HG02759 (cell line): ENCODE measurements around the gene URGCP.
A peak's percentile ranks its signal among the peaks of the same experiment; 100 is the strongest.
"Not testable (repeated sequence)": the region's sequence is repeated elsewhere in the genome, so short reads cannot be mapped to it uniquely, and the experiment has no call there.

ENCODE experiments used
- ATAC-seq: cut with Tn5 transposase; IDR thresholded peaks from one replicate; pipeline ENCODE4 v1.9.1; 2021; ENCODE audit warnings: mild to moderate bottlenecking, moderate library complexity; ENCODE audit not compliant: unreplicated experiment

The URGCP gene

DNA sequence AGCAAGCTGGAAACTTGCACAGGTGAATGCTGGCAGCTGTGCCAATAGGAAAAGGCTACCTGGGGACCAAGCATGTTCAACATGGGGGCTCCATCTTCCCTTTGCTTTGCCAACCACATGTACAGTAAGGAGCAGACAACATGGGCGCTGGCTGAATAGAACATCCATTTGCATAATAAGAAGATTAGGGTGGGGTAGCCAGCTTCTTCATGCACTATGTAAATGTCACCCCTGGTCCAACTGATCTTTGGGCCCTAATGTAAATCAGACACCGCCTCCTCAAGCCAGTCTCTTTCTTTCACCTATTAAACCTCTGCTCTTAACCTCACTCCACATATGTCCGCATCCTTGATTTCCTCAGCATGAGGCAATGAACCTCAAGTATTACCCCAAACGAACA is 63.1 kb downstream of the URGCP start:
- ATAC-seq, result no peak

DNA sequence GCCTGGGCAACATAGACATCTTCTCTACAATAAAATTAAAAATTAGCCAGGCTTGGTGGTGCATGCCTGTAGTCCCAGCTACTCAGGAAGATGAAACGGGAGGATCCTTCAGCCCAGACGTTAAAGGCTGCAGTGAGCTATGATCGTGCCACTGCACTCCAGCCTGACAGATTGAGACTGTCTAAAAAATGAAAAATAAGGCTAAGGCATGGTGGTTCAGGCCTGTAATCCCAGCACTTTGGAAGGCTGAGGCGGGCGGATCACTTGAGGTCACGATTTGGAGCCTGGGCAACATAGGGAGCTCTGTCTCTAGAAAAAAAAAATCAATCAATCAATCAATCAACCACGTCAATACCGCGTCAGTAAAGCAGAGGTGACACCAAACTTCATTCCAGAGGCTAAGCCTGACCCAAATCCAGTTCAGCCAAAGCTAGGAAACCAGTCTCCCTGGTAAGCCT is 68.2 kb downstream of the URGCP start:
- ATAC-seq, result no peak

DNA sequence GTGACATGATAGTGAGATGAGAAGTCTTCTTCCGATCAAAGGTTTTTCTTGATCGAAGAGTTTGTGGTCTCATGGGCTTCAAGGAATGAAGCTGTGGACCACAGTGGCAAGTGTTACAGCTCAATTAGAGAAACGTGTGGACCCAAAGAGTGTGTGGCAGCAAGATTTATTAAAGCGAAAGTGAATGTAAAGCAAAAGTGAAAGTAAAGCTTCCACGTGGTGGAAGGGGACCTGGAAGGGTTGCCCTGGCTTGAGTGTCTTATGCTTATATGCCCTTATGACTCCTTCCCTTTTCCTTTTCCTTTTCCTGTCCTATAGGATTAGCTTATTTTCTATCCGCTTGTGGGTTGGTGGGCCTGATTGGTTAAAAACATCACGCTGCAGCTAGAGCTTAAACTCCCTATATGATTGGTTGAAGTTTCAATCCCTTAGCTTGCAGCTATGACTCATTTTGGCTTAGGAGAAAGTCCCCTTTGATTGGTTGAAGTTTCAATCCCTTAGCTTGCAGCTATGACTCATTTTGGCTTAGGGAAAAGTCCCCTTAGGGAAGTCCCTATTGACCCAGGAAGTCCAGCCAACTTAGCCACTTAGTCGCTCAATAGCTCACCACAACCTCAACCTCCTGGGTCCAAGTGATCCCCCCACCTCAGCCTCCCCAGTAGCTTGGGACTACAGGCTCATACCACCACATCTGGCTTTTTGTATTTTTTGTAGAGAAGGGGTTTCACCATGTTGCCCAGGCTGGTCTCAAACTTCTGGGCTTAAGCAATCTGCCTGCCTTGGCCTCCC is 71.7 kb downstream of the URGCP start:
- ATAC-seq, result peak; percentile 65

DNA sequence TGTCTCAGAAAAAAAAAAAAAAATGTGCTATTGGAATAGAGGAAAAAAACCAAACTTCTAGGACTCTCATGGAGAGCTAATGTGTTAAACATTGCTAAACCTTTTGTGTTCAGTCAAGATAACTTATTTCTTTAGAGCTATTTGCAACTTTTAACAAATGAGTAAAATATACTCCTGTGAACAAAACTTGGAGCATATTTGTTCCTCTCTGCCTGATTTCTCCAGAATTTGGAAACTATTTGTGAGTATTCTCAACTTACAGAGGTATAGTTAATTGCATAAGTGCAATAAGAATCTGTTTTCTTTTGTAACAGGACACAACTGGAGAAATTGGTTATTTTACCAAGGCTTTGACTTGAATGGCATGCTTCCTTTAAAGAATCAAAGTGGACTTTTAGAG is 75.5 kb downstream of the URGCP start:
- not testable (repeated sequence) for ATAC-seq
